SK-N-MC (cell line): ENCODE measurements around the gene PRR5L.

Experiments used
- EZH2 ChIP-seq: fragments of 200-600 bp; sonication (generic); IDR thresholded peaks from one replicate; pipeline ENCODE4 v1.6.1; 2017; ENCODE audit warnings: antibody characterized with exemption
- POLR2AphosphoS5 ChIP-seq: IDR thresholded peaks from 2 replicates; pipeline ENCODE4 v1.6.1; 2012; ENCODE audit warnings: mild to moderate bottlenecking, low read depth, low read length, borderline replicate concordance

- TF ChIP-seq EZH2, result no peak
- TF ChIP-seq POLR2AphosphoS5, result no peak
These were observed 20.0 kb downstream of the PRR5L start for GRCh38 chr11:36316049-36316448.
